OCI-LY3 (cell line): ENCODE measurements around the gene ITGA11.

Source experiments
- H2AFZ ChIP-seq: fragments of 200-600, 300-600 bp; shearing (Covaris generic); 2 replicates; pipeline ENCODE4 v1.6.0; 2014; ENCODE audit warnings: antibody characterized with exemption, low read depth, low read length
- H3K27ac ChIP-seq: fragments of 200-600, 300-600 bp; sonication (generic); 2 replicates; pipeline ENCODE4 v1.5.1; 2014; ENCODE audit warnings: mild to moderate bottlenecking, low read length, moderate library complexity, mixed read lengths
- H3K27me3 ChIP-seq: fragments of 200-600, 300-600 bp; sonication (generic); 2 replicates; pipeline ENCODE4 v1.6.1; 2014; ENCODE audit warnings: low read depth, low read length, mixed read lengths
- H3K36me3 ChIP-seq: fragments of 200-600, 300-600 bp; sonication (generic); replicated peaks from 2 replicates; pipeline ENCODE3; 2014; ENCODE audit warnings: low read depth, low read length, mixed read lengths
- H3K4me1 ChIP-seq: fragments of 300-600, 200-600 bp; sonication (generic); 2 replicates; pipeline ENCODE4 v1.6.1; 2014; ENCODE audit warnings: low read length, mixed read lengths
- H3K4me2 ChIP-seq: fragments of 200-600, 300-600 bp; sonication (generic); 2 replicates; pipeline ENCODE4 v1.6.1; 2014; ENCODE audit warnings: low read length, mixed read lengths
- H3K4me3 ChIP-seq: fragments of 300-600, 200-600 bp; sonication (generic); 2 replicates; pipeline ENCODE4 v1.5.1; 2014; ENCODE audit warnings: antibody characterized with exemption, mild to moderate bottlenecking, low read length, moderate library complexity
- H3K79me2 ChIP-seq: fragments of 300-600, 200-600 bp; shearing (Covaris generic); 2 replicates; pipeline ENCODE4 v1.6.1; 2014; ENCODE audit warnings: mild to moderate bottlenecking, low read length, mixed read lengths
- H3K9ac ChIP-seq: fragments of 300-600, 200-600 bp; shearing (Covaris generic); 2 replicates; pipeline ENCODE4 v1.6.0; 2014; ENCODE audit warnings: mild to moderate bottlenecking, low read length, moderate library complexity
- H3K9me3 ChIP-seq: fragments of 200-600, 300-600 bp; shearing (Covaris generic); 2 replicates; pipeline ENCODE4 v1.6.1; 2014; ENCODE audit warnings: low read length, mixed read lengths; ENCODE audit not compliant: insufficient read depth
- H4K20me1 ChIP-seq: fragments of 200-600, 300-600 bp; sonication (generic); 2 replicates; pipeline ENCODE4 v1.6.1; 2016; ENCODE audit warnings: low read length, mixed read lengths; ENCODE audit not compliant: insufficient read depth
- CTCF ChIP-seq: fragments of 200-600, 300-600 bp; sonication (generic); IDR thresholded peaks from 2 replicates; pipeline ENCODE4 v1.5.1; 2014; ENCODE audit warnings: antibody characterized with exemption, low read length, low read depth
- EZH2phosphoT487 ChIP-seq: fragments of 200-600 bp; shearing (Covaris generic); IDR thresholded peaks from 2 replicates; pipeline ENCODE4 v1.6.1; 2018; ENCODE audit warnings: antibody characterized with exemption, mixed run types, low read depth

The ITGA11 gene

GRCh38 chr15:68356778-68357177 is 75.2 kb downstream of the ITGA11 start:
- no peaks in the 10 kb centered on the region for H4K20me1 ChIP-seq
- no peaks in the 10 kb centered on the region for H3K79me2 ChIP-seq
- peaks cover 22% of the 10 kb centered on the region for H3K27me3 ChIP-seq
- H3K9ac ChIP-seq: no peak overlapping the region
- TF ChIP-seq CTCF (no peak), EZH2phosphoT487 (no peak)
- no peaks in the 10 kb centered on the region for H3K36me3 ChIP-seq
- H2AFZ ChIP-seq: no peak overlapping the region
- H3K4me2 ChIP-seq: no peak overlapping the region
- peaks cover 9% of the 10 kb centered on the region; the same call in 1 of the 2 replicates for H3K9me3 ChIP-seq
- H3K27ac ChIP-seq: no peak overlapping the region
- peaks cover 9% of the 10 kb centered on the region for H3K4me1 ChIP-seq
- no peak overlapping the region for H3K4me3 ChIP-seq

GRCh38 chr15:68354923-68355322 is 77.0 kb downstream of the ITGA11 start:
- no peak for TF ChIP-seq EZH2phosphoT487
- TF ChIP-seq CTCF: no peak
- Histone ChIP-seq H3K36me3 (no peaks in the 10 kb centered on the region), H3K27me3 (peaks cover 15% of the 10 kb centered on the region; the same call in 1 of the 2 replicates), H2AFZ (no peak overlapping the region), H3K4me2 (no peak overlapping the region), H3K4me1 (peaks cover 9% of the 10 kb centered on the region), H3K4me3 (no peak overlapping the region), H3K79me2 (no peaks in the 10 kb centered on the region), H3K9me3 (peaks cover 9% of the 10 kb centered on the region; the same call in 1 of the 2 replicates), H3K27ac (no peak overlapping the region), H3K9ac (no peak overlapping the region), H4K20me1 (no peaks in the 10 kb centered on the region)

GRCh38 chr15:68354268-68354667 is 77.7 kb downstream of the ITGA11 start:
- H3K36me3 ChIP-seq: no peaks in the 10 kb centered on the region
- TF ChIP-seq EZH2phosphoT487: no peak
- no peak for TF ChIP-seq CTCF
- H3K9me3 ChIP-seq: peaks cover 9% of the 10 kb centered on the region; the same call in 1 of the 2 replicates
- no peaks in the 10 kb centered on the region for H3K79me2 ChIP-seq
- no peaks in the 10 kb centered on the region for H4K20me1 ChIP-seq
- H3K4me3 ChIP-seq: no peak overlapping the region
- peaks cover 9% of the 10 kb centered on the region for H3K4me1 ChIP-seq
- no peak overlapping the region for H3K27ac ChIP-seq
- H3K27me3 ChIP-seq: peaks cover 15% of the 10 kb centered on the region; the same call in 1 of the 2 replicates
- H2AFZ ChIP-seq: no peak overlapping the region
- H3K4me2 ChIP-seq: no peak overlapping the region
- no peak overlapping the region for H3K9ac ChIP-seq

GRCh38 chr15:68353421-68354135 is 78.4 kb downstream of the ITGA11 start:
- Histone ChIP-seq H3K27ac (no peak overlapping the region), H3K36me3 (no peaks in the 10 kb centered on the region), H4K20me1 (no peaks in the 10 kb centered on the region), H3K4me2 (no peak overlapping the region), H3K4me3 (no peak overlapping the region), H3K79me2 (no peaks in the 10 kb centered on the region), H3K4me1 (peaks cover 12% of the 10 kb centered on the region), H2AFZ (no peak overlapping the region), H3K27me3 (peaks cover 14% of the 10 kb centered on the region; the same call in 1 of the 2 replicates), H3K9ac (no peak overlapping the region), H3K9me3 (peaks cover 9% of the 10 kb centered on the region; the same call in 1 of the 2 replicates)
- TF ChIP-seq CTCF: no peak
- no peak for TF ChIP-seq EZH2phosphoT487
